Heart right ventricle (tissue), 16 donors: ENCODE data around the gene HOXA9. TPM values are rescaled to one million over a fixed set of nuclear protein-coding genes. Genes with fewer than 3 reads are reported as not detected.

Experiments used
- ATAC-seq, 8 donors: fragments of 200-7000 bp; cut with Tn5 transposase; one replicate each; pipeline ENCODE4 v1.9.1; 2020; ENCODE audit warnings: mild to moderate bottlenecking in 8 of 8, moderate library complexity in 8 of 8, moderate number of reproducible peaks in 1 of 8
- DNase-seq, 2 donors: peaks; one replicate each; pipeline ENCODE4 v3.0.0-alpha.2; 2020
- H3K27ac ChIP-seq, 10 donors: fragments of 200-600 bp; sonication (generic) in 2 of 10; one replicate each; pipeline versions ENCODE4 v1.5.0 to v1.8.0; 2020 to 2022; ENCODE audit warnings: mild to moderate bottlenecking in 3 of 10
- H3K27me3 ChIP-seq, 7 donors: fragments of 200-600 bp; one replicate each; pipeline ENCODE4 v1.8.0; 2021 to 2022; ENCODE audit warnings: mild to moderate bottlenecking in 2 of 7
- H3K36me3 ChIP-seq, 9 donors: fragments of 200-600 bp; sonication (generic) in 1 of 9; one replicate each; pipeline versions ENCODE4 v1.5.0 to v1.8.0; 2020 to 2022; ENCODE audit warnings: mild to moderate bottlenecking in 2 of 9
- H3K4me1 ChIP-seq, 9 donors: fragments of 200-600 bp; sonication (generic) in 1 of 9; one replicate each; pipeline versions ENCODE4 v1.5.0 to v1.8.0; 2020 to 2022; ENCODE audit warnings: mild to moderate bottlenecking in 4 of 9
- H3K4me3 ChIP-seq, 10 donors: fragments of 200-600 bp; sonication (generic) in 2 of 10; one replicate each; pipeline versions ENCODE4 v1.5.0 to v1.8.0; 2020 to 2022; ENCODE audit warnings: mild to moderate bottlenecking in 7 of 10, moderate library complexity in 2 of 10
- H3K9me3 ChIP-seq, 11 donors: fragments of 200-600 bp in 10 of 11; sonication (generic) in 2 of 11; one replicate each; pipeline versions ENCODE4 v1.5.0 to v1.8.0; 2013 to 2022; ENCODE audit warnings: mild to moderate bottlenecking in 2 of 11, control low read depth in 1 of 11, moderate library complexity in 1 of 11
- CTCF ChIP-seq, 9 donors: fragments of 200-600 bp; sonication (generic) in 2 of 9; IDR thresholded peaks; one replicate each; pipeline versions ENCODE4 v1.5.0 to v1.8.0; 2021 to 2022; ENCODE audit warnings: antibody characterized with exemption in 9 of 9, mild to moderate bottlenecking in 5 of 9, moderate library complexity in 1 of 9
- WGBS, 2 donors: extraction: QIAGEN DNeasy Blood & Tissue Kit; methylation state at CpG; one replicate each; pipeline ENCODE4 v1.1.7; 2013; ENCODE audit warnings: inconsistent platforms in 1 of 2; 5-methylcytosine and 5-hydroxymethylcytosine counted together
- intact Hi-C, 10 donors: fragments of 100-400 bp; cut with DNase I; formaldehyde crosslinking; loops; one replicate each; pipeline versions ENCODE4 v1.11.1 to v1.14.2; 2022
- microRNA-seq, 2 donors: library from miRNA; unstranded; fragments of <30 nt; microRNA quantifications; one replicate each; pipeline ENCODE4 v1.2.0, GENCODE V29; 2021
- polyA plus RNA-seq, 2 donors: library from polyadenylated mRNA; stranded (reverse); fragments of 200-250 nt; gene quantifications; one replicate each; pipeline ENCODE4 v1.2.3, GENCODE V29; 2013
- total RNA-seq, 10 donors: library from RNA; stranded (reverse); fragmentation: NEBNext Ultra II Directional in 3 of 10; extraction: Animal tissue kit (Norgen Biotek cat#: 25700) in 3 of 10; gene quantifications; one replicate each; pipeline versions ENCODE4 v1.2.1 to v1.2.4, GENCODE V29; 2021 to 2023
- donor health status: Arrhythmogenic right ventricular cardiomyopathy.
- donor health status: ischemic (EF 13 %, LVEDD 7.1; RV severe dilation, severe dysfunction).
- donor health status: healthy with polysubstance abuse.
- donor health status: DM: no; HTN: yes; CAD: no.
- donor health status: DM: no; HTN: no; CAD: no.
- donor health status: ischemic (EF 25% LVEDD 6.9; RV normal size, moderate dysfunction).
- donor health status: ischemic (EF 25% LVEDD 5.7; RV mildly dilated, moderate dysfunction).
- donor health status: healthy.
- donor health status: DM: yes; HTN: yes; CAD: no.
- donor health status: Ischemic cardiomyopathy.
- donor health status: ischemic (EF 35%, LVEDD 5.7; RV mildly dilated, moderate dysfunction).
- donor health status: nonischemic (EF 11% LVEDD 7.7; RV severe dilation, severe dysfunction).
- donor health status: DM: yes; HTN: yes; CAD: no.
- donor health status: PGD.
- donor health status: ischemic (EF 29% LVEDD 5.4; RV normal size, mild dysfunction).
- donor health status: nonischemic (EF 23%, LVEDD 6.1; RV moderate dilation, normal function).

Gene HOXA9
- total and polyA plus RNA-seq, 12 donors: not detected

- ATAC-seq (no peak), DNase-seq (no peak)
- H3K4me1 ChIP-seq: peaks cover 0 to 24% (median 6%) of the 10 kb centered on the region in 9 donors
- TF ChIP-seq CTCF (IDR thresholded peaks at IDR 0.05): no peak
- no peaks in the 10 kb centered on the region for H3K36me3 ChIP-seq
- no peaks in the 10 kb centered on the region for H3K9me3 ChIP-seq
- WGBS, 2 donors: 3 to 11% methylated on average over 14 to 26 of the region's 26 CpGs
- peaks cover 18 to 99% (median 98%) of the 10 kb centered on the region in 7 donors for H3K27me3 ChIP-seq
- H3K27ac ChIP-seq: peak overlapping the region in 5 of 10 donors; percentile 1 to 77 (median 70)
- intact Hi-C loops: no loop called here
- H3K4me3 ChIP-seq: peak overlapping the region in 6 of 10 donors; percentile 7 to 49 (median 27)
Observed at GRCh38 chr7:27113991-27114769, 51.2 kb downstream of the HOXA9 start.

GRCh38 chr7:27112955-27113949 is 52.1 kb downstream of the HOXA9 start:
- Histone ChIP-seq H3K27ac (peak overlapping the region in 6 of 10 donors; percentile 1 to 77 (median 52)), H3K27me3 (peaks cover 21 to 99% (median 98%) of the 10 kb centered on the region in 7 donors), H3K36me3 (no peaks in the 10 kb centered on the region), H3K9me3 (no peaks in the 10 kb centered on the region), H3K4me3 (peak overlapping the region in 7 of 10 donors; percentile 7 to 49 (median 28)), H3K4me1 (peaks cover 0 to 28% (median 6%) of the 10 kb centered on the region in 9 donors)
- DNase-seq (no peak), ATAC-seq (peak in 2 of 8 donors; percentile 7 to 23)
- WGBS, 2 donors: 8 to 9% methylated on average over 52 to 54 of the region's 57 CpGs
- intact Hi-C loops: no loop called here
- TF ChIP-seq CTCF (IDR thresholded peaks at IDR 0.05): no peak

Small RNA genes within 50 kb of the gene (microRNA-seq; reads per million reads assigned to microRNA genes)
- 4.8 to 8.2 reads per million in 2 donors for gene MIR196B

Other genes with a start within 250 kb of the HOXA9 start
- gene HOXA1, start 69.5 kb downstream of the HOXA9 start, total RNA-seq: under 1 TPM in 2 of 10 donors, not detected in 8; 0.15 to 0.37 TPM
- gene HOXA1, start 69.5 kb downstream of the HOXA9 start, polyA plus RNA-seq: under 1 TPM in 1 of 2 donors, not detected in 1; 0.07 TPM
- gene HOXA2, start 62.9 kb downstream of the HOXA9 start, total RNA-seq: under 1 TPM in 2 of 10 donors, not detected in 8; 0.15 to 0.23 TPM
- under 1 TPM; 0.10 to 0.22 TPM for gene HOXA2, start 62.9 kb downstream of the HOXA9 start, polyA plus RNA-seq
- 1 to 10 TPM in 1 of 10 donors, under 1 TPM in 5, not detected in 4; 0.20 to 1.1 (median 0.48) TPM for gene HOXA4, start 34.8 kb downstream of the HOXA9 start, total RNA-seq
- gene HOXA4, start 34.8 kb downstream of the HOXA9 start, polyA plus RNA-seq: 1 to 10 TPM in 1 of 2 donors, under 1 TPM in 1; 0.59 to 1.2 TPM
- under 1 TPM in 3 of 10 donors, not detected in 7; 0.21 to 0.95 (median 0.28) TPM for gene HOXA5, start 21.9 kb downstream of the HOXA9 start, total RNA-seq
- under 1 TPM in 1 of 2 donors, not detected in 1; 0.09 TPM for gene HOXA5, start 21.9 kb downstream of the HOXA9 start, polyA plus RNA-seq
- gene HOXA6, start 17.8 kb downstream of the HOXA9 start, total RNA-seq: not detected
- not detected for gene HOXA6, start 17.8 kb downstream of the HOXA9 start, polyA plus RNA-seq
- 1 to 10 TPM in 1 of 10 donors, under 1 TPM in 7, not detected in 2; 0.11 to 1.5 (median 0.22) TPM for gene HOXA3, start 13.0 kb downstream of the HOXA9 start, total RNA-seq
- gene HOXA3, start 13.0 kb downstream of the HOXA9 start, polyA plus RNA-seq: under 1 TPM; 0.35 to 0.37 TPM
- not detected for gene HOXA7, start 8.9 kb downstream of the HOXA9 start, total RNA-seq
- gene HOXA7, start 8.9 kb downstream of the HOXA9 start, polyA plus RNA-seq: under 1 TPM in 1 of 2 donors, not detected in 1; 0.04 TPM
- gene HOXA10, start 8.8 kb upstream of the HOXA9 start, total RNA-seq: under 1 TPM in 1 of 10 donors, not detected in 9; 0.19 TPM
- gene HOXA10, start 8.8 kb upstream of the HOXA9 start, polyA plus RNA-seq: under 1 TPM in 1 of 2 donors, not detected in 1; 0.03 TPM
- not detected for gene HOXA11, start 19.7 kb upstream of the HOXA9 start, total RNA-seq
- not detected for gene HOXA11, start 19.7 kb upstream of the HOXA9 start, polyA plus RNA-seq
- not detected for gene HOXA13, start 34.6 kb upstream of the HOXA9 start, total RNA-seq
- not detected for gene HOXA13, start 34.6 kb upstream of the HOXA9 start, polyA plus RNA-seq
- not detected for gene EVX1, start 77.3 kb upstream of the HOXA9 start, total RNA-seq
- gene EVX1, start 77.3 kb upstream of the HOXA9 start, polyA plus RNA-seq: not detected